Fibroblast of lung (primary cell): Measurements from ENCODE around the gene CTNNA2. TPM values are rescaled to one million over a fixed set of nuclear protein-coding genes. Genes with fewer than 3 reads are reported as not detected.
A peak's percentile ranks its signal among the peaks of the same experiment; 100 is the strongest.

Experiments used
- DNase-seq, 2 donors: peaks; one replicate each; pipeline versions ENCODE4 v3.0.0 to v3.0.0-alpha.2; 2010; ENCODE audit warnings: low read depth in 2 of 2
- H2AFZ ChIP-seq: 2 replicates; pipeline ENCODE4 v1.5.1; 2012; ENCODE audit warnings: low read length, control low read depth, inconsistent platforms
- H3K27ac ChIP-seq: 2 replicates; pipeline ENCODE4 v1.5.1; 2011; ENCODE audit warnings: low read length, control low read depth; ENCODE audit not compliant: insufficient read depth
- H3K27me3 ChIP-seq: 2 replicates; pipeline ENCODE4 v1.5.1; 2011; ENCODE audit warnings: mild to moderate bottlenecking, low read length; ENCODE audit not compliant: control insufficient read depth, insufficient read depth
- H3K36me3 ChIP-seq: 2 replicates; pipeline ENCODE4 v1.5.1; 2011; ENCODE audit warnings: low read length; ENCODE audit not compliant: control insufficient read depth, insufficient read depth
- H3K4me1 ChIP-seq: 2 replicates; pipeline ENCODE4 v1.5.1; 2011; ENCODE audit warnings: low read length; ENCODE audit not compliant: control insufficient read depth, insufficient read depth; ENCODE audit errors: extremely low read depth
- H3K4me2 ChIP-seq: 2 replicates; pipeline ENCODE4 v1.5.1; 2011; ENCODE audit warnings: low read length, control low read depth; ENCODE audit not compliant: insufficient read depth; ENCODE audit errors: extremely low read depth
- H3K4me3 ChIP-seq, 4 experiments: fragments of 200-600 bp in 1 of 4; sonication (generic) in 1 of 4; replicated peaks in 1 of 4; 2 replicates each; pipeline ENCODE4 v1.5.1; 2011 to 2016; ENCODE audit warnings: low read length in 4 of 4, low read depth in 3 of 4, mild to moderate bottlenecking in 3 of 4, control low read depth in 2 of 4, inconsistent platforms in 1 of 4, mixed read lengths in 1 of 4; ENCODE audit not compliant: insufficient read depth in 1 of 4; ENCODE audit errors: control extremely low read depth in 1 of 4
- H3K79me2 ChIP-seq: 2 replicates; pipeline ENCODE4 v1.5.1; 2012; ENCODE audit warnings: mild to moderate bottlenecking, low read length, inconsistent platforms; ENCODE audit not compliant: control insufficient read depth, insufficient read depth
- H3K9ac ChIP-seq: 2 replicates; pipeline ENCODE4 v1.5.1; 2011; ENCODE audit warnings: mild to moderate bottlenecking, low read length, control low read depth; ENCODE audit not compliant: insufficient read depth
- H3K9me3 ChIP-seq: 2 replicates; pipeline ENCODE4 v1.5.1; 2012; ENCODE audit warnings: low read depth, low read length; ENCODE audit not compliant: control insufficient read depth, insufficient read depth
- H4K20me1 ChIP-seq: 2 replicates; pipeline ENCODE4 v1.5.1; 2011; ENCODE audit warnings: low read length; ENCODE audit not compliant: control insufficient read depth, insufficient read depth; ENCODE audit errors: extremely low read depth
- CTCF ChIP-seq, 2 donors: IDR thresholded peaks in 1 of 2; conservative IDR thresholded peaks in 1 of 2; 1 replicate in 1 of 2; 2 replicates in 1 of 2; pipeline ENCODE4 v1.5.1; 2011 to 2012; ENCODE audit warnings: low read length in 2 of 2, control low read depth in 1 of 2, inconsistent platforms in 1 of 2, low read depth in 1 of 2, mild to moderate bottlenecking in 1 of 2
- EZH2 ChIP-seq: IDR thresholded peaks from 2 replicates; pipeline ENCODE4 v1.5.1; 2012; ENCODE audit warnings: low read length, control low read depth, mild to moderate bottlenecking; ENCODE audit errors: missing control alignments
- polyA plus RNA-seq, 2 donors: library from polyadenylated mRNA; depleted of rRNA in 1 of 2; stranded (reverse) in 1 of 2; unstranded in 1 of 2; fragments of >200 nt; gene quantifications; 2 replicates each; pipeline ENCODE4 v1.2.1, GENCODE V29; 2011 to 2012; ENCODE audit warnings: missing spikeins in 1 of 2
- total RNA-seq: library from RNA; depleted of rRNA; stranded (reverse); fragments of >200 nt; gene quantifications from 2 replicates; pipeline ENCODE4 v1.2.1, GENCODE V29; 2014

Gene CTNNA2
- total and polyA plus RNA-seq, 2 donors (not counting 1 experiment from before 2014, with no cell fraction given), result not detected

GRCh38 chr2:79630972-79631557, 118.2 kb downstream of the CTNNA2 start:
- H3K36me3 ChIP-seq, result no peaks in the 10 kb centered on the region
- no peak overlapping the region for H2AFZ ChIP-seq
- H3K4me1 ChIP-seq, result no peaks in the 10 kb centered on the region
- H3K27ac ChIP-seq, result no peak overlapping the region
- no peaks in the 10 kb centered on the region for H3K27me3 ChIP-seq
- H3K9me3 ChIP-seq, result no peaks in the 10 kb centered on the region
- H3K9ac ChIP-seq, result no peak overlapping the region
- H3K79me2 ChIP-seq, result no peaks in the 10 kb centered on the region
- no peak overlapping the region for H3K4me2 ChIP-seq
- H4K20me1 ChIP-seq, result no peaks in the 10 kb centered on the region
- TF ChIP-seq CTCF (conservative IDR thresholded peaks at IDR 0.05 in 1 of 2, IDR thresholded peaks at IDR 0.05 in 1 of 2; ENCODE audit: low read depth in 1 of 2, low read length in 2 of 2), result no peak
- no peak for TF ChIP-seq EZH2
- no peak overlapping the region for H3K4me3 ChIP-seq
- no peak for DNase-seq

DNA sequence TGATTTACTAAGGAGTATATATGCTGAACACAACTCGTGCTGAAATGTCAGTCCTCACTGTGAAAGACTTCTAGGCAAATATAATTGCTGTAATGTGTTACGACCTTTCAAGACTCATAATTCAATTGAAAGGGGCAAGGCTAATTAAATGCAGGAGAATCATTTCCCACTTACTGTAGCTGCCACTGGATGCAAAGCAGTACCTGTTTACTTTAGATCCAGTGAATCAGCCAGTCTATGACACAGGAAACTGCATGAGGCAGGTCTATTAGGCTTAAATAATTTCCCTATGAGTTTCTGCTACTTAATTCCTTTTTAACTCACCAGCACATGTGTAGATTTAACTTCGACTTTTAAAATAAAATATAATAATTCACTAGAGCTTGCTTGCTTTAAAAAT, 125.6 kb downstream of the CTNNA2 start:
- no peaks in the 10 kb centered on the region for H4K20me1 ChIP-seq
- H3K4me2 ChIP-seq, result no peak overlapping the region
- H3K36me3 ChIP-seq, result no peaks in the 10 kb centered on the region
- no peak overlapping the region for H2AFZ ChIP-seq
- peak in 1 of 2 donors; percentile 31 for DNase-seq
- no peaks in the 10 kb centered on the region for H3K4me1 ChIP-seq
- H3K9ac ChIP-seq, result no peak overlapping the region
- H3K79me2 ChIP-seq, result no peaks in the 10 kb centered on the region
- no peaks in the 10 kb centered on the region for H3K27me3 ChIP-seq
- H3K9me3 ChIP-seq, result no peaks in the 10 kb centered on the region
- H3K4me3 ChIP-seq, result no peak overlapping the region
- no peak for TF ChIP-seq EZH2
- H3K27ac ChIP-seq, result no peak overlapping the region

- Histone ChIP-seq H3K36me3 (no peaks in the 10 kb centered on the region), H4K20me1 (no peaks in the 10 kb centered on the region), H3K79me2 (no peaks in the 10 kb centered on the region), H3K9ac (no peak overlapping the region), H3K4me1 (no peaks in the 10 kb centered on the region), H3K27ac (no peak overlapping the region), H3K27me3 (no peaks in the 10 kb centered on the region), H3K4me3 (no peak overlapping the region), H2AFZ (no peak overlapping the region), H3K9me3 (no peaks in the 10 kb centered on the region), H3K4me2 (no peak overlapping the region)
- TF ChIP-seq EZH2 (no peak), CTCF (conservative IDR thresholded peaks at IDR 0.05 in 1 of 2, IDR thresholded peaks at IDR 0.05 in 1 of 2; ENCODE audit: low read depth in 1 of 2, low read length in 2 of 2) (no peak)
- no peak for DNase-seq
Measured at GRCh38 chr2:79638954-79639353, 126.1 kb downstream of the CTNNA2 start.
